A172 (cell line): ENCODE data around the gene PPP1CC. TPM values are rescaled to one million over a fixed set of nuclear protein-coding genes. Genes with fewer than 3 reads are reported as not detected.
"Not testable (repeated sequence)": the region's sequence is repeated elsewhere in the genome, so short reads cannot be mapped to it uniquely, and the experiment has no call there.

Experiments
- DNase-seq: peaks from one replicate; pipeline ENCODE4 v3.0.0-alpha.2; 2015; ENCODE audit warnings: low spot score
- total RNA-seq: library from RNA; depleted of rRNA; stranded (reverse); fragments of >200 nt; shearing (Covaris generic); gene quantifications from 2 replicates; pipeline ENCODE4 v1.2.3, GENCODE V29; 2014

PPP1CC gene
- total RNA-seq, 1 experiment from 2014 or later, result 212 TPM

- DNase-seq, result no peak
Observed at GRCh38 chr12:110725267-110725666, 17.4 kb downstream of the PPP1CC start.

DNA sequence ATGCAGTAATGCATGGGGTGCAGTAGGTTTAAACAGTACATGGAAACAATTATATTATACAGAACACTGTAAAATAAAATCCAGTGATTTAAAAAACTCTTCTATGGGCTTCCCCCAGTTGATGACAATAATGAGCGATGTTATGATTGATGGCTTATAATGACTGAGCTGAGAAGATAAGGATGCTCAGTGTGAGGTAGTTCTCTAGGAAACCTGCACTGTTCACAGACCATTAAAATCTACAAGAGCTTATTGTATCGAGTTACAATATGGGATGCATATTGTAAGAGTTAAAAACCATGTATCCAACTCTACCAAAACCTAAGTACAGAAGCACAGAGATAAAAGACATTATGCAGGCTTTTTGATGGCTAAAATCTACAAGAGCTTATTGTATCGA is 19.8 kb downstream of the PPP1CC start:
- DNase-seq, result not testable (repeated sequence)

DNA sequence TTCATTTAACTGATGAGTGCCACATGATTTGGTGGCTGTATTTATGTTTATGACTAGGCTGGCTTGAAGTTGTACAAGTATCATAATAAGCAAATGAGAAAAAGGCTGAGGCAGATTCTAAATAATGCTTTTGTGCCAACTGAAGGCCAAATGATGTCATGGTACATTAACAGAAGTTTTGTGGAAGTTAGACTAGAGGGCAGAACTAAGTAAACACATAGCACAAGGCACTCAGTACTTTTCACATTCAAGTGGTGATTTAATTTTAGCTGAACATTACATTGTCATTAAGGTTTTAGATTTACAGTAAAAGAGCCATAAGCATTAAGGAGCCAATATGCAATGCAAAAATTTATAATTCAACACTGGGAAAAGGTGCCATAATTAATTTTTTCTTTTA is 21.1 kb downstream of the PPP1CC start:
- no peak for DNase-seq

GRCh38 chr12:110720516-110720915 is 22.2 kb downstream of the PPP1CC start:
- no peak for DNase-seq

DNA sequence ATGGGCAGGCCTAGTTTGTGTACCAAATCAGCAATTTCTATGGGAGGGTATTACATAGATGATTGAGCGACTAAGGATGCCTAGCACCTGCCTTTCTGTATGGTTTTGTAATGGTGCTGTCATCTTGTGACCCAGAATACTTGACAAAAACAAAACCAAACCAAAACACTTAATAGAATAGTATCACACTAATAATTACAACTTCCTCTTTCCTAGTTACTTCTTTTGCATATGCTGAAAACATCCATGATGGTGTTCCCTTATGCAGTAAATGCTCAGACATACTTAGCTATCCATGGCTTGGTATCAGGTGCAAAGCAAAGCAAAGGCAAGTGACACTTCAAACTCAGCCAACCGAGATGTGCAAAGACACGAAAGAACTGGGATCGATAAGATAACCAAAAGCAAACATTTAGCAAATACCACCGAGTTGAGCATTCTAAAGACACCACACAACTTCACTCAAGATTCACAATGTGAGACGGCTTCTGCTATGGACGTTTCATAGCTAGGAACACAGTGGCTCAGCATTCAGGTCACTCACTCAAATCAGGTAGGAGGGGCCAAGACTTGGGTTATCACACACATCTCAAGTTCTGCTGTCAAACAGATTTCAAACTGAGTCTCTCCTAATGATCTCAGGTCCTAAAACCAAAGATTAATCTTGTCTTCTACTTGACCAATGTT is 24.3 kb downstream of the PPP1CC start:
- DNase-seq, result no peak

DNA sequence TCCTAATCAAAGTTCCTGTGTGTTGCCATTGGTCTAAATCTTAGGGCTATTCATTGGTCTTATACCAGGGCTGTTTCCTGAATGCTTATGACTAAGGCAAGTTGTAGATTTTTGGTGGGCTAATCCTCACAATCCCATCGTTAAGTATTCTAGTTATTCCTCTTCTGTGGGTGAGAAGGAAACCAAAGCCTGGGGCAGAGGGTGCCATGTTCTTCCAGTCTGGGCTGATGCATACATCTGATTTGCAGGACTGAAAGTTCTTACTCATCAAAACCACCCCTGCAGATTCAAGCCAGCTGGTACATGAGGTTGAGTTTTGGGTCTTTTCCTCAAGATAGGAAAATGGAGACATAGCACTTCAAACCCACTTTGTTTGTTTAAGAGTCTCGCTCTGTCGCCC is 25.7 kb downstream of the PPP1CC start:
- DNase-seq, result no peak

DNA sequence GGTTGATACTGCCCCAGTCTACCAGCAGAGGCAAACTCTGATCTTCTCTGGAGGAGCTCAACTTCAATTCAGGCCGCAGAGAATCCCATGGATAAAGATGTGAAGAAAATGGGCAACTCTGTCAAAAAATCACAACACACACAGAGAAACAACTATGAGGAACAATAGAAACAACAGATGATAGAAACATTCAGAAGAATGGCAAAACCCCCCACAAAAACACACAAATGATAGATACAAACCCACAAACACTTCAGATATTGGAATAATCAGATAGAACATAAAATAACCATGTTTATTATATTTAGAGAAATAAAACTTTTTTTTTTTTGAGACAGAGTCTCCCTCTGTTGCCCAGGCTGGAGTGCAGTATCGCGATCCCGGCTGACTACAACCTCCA is 33.8 kb downstream of the PPP1CC start:
- DNase-seq, result no peak

GRCh38 chr12:110705309-110705708 is 37.4 kb downstream of the PPP1CC start:
- DNase-seq, result no peak

DNA sequence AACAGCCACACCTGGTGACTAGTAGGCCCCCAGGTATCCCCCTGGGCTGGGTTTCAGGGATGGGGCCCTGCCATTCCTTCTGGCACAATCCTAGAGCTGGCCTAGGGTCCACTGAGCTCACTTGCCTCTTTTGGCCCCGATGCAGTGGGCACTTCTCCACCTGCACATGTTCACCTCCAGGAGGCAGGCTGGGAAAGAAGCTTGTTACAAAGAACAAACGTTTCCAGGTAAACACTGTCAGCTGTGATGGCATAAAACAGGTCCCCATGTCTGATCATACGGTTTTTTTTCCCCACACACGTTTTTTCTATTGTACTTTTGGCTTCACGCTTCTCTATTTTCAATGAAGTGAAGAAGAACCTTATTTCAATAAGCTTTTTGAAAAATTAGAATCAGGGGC is 37.9 kb downstream of the PPP1CC start:
- DNase-seq, result no peak

GRCh38 chr12:110704231-110704630 is 38.5 kb downstream of the PPP1CC start:
- DNase-seq, result no peak

DNA sequence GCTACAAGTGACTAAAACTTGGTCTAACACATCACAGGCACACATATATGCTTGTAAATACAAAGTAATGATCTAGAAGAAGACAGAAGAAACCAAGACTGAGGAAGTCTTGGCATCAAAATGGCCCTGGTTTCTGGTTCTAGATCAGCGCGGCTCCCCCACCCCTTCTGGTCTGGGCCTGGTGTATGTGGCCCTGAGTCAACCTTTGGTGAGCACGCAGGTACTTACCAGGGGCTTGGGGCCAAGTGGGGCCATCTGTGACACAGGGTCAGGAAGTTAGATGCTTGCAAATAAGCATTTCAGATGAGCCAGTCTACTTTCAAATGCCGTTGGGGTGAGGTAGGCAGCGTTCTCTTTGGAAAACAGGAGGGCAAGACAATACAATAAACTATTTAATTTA is 40.6 kb downstream of the PPP1CC start:
- no peak for DNase-seq

DNA sequence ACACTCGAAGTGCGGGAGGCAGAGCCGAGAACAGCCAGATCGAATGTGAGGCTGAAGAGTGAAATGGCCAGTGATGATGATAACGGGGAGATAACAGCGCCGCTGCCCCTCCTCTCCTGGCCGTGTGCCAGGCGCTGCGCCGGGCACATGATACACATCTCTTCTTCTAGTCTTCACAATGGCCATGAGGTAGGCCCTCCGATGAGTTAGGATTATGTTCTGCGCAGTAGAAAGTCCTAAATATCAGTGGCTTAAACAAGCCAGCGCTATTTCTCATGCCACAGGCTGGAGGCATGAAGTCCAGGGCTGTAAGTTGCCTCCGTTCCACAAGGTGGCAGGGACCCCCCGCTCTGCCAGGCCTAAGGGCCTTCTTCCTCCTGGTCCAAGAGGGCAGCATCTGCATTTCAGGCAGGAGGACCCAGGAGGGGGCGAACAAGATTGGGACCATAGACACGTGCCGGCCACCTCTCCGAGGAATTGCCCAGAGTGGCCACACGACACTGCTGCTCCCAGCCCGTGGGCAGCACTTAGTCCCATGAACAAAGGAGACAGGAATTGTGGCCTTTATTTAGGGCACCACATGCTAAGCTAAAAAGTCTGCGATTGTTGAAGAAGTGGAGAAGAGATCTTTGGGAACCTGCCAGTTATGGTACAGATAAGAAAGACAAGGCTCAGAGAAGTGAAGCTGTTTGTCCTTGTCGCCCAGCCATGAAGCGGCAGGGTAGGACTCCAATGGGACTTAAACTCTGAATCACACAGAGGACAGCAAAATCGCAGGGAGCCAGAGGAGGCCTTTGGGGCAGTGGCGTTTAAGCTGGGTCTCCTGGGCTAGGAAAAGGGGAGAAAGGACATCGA is 42.9 kb downstream of the PPP1CC start:
- no peak for DNase-seq

DNA sequence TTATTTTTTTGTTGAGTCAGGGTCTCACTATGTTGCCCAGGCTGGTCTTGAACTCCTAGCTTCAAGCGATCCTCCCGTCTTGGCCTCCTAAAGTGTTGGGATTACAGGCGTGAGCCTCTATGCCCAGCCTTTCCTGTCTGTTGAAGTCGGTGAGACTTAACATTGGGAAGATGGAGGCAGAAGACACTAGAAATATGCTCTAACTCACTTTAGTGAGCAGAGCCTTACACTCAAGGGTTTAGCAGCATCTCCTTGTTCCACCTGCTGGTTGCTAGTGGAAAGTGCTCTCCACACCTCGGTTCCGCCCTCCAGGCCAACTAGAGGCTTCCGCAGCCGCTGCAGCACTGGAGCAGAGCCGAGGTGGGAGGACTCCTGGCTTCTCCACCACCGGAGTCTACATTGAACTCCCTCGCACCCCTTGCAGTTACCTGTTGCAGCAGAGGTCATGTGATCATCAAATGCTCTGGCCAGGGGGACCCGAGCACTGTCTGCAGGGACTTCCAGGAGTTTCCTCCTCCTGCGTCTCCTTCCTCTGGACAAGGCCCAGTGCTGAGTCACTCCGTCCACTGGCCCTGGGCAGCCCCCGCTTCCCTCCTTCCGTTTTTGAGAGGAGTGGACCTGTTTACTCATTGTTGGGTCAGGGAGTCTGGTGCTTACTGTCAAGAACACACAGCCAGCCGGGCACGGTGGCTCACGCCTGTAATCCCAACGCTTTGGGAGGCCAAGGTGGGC is 44.4 kb downstream of the PPP1CC start:
- peak; percentile 88 for DNase-seq

- DNase-seq, result no peak
Observed at GRCh38 chr12:110697236-110697635, 45.5 kb downstream of the PPP1CC start.

DNA sequence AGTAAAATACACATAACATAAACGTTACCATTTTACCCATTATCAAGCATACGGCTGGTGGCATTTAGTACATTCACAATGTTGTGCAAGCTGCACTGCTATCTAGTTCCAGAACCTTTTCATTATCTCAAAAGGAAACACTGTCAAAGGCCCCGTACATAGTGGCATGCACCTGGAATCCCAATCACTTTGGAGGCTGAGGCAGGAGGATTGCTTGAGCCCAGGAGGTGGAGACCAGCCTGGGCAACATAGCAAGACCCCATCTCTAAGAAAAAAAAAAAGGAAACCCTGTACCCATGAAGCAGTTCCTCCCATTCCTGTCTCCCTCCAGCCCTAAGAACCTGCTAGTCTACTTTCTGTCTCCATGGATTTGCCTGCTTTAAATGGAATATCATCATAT is 46.4 kb downstream of the PPP1CC start:
- no peak for DNase-seq

GRCh38 chr12:110694330-110694901 is 48.3 kb downstream of the PPP1CC start:
- no peak for DNase-seq

- no peak for DNase-seq
Observed at GRCh38 chr12:110693731-110694130, 49.0 kb downstream of the PPP1CC start.

- DNase-seq, result no peak
Observed at GRCh38 chr12:110690127-110690430, 52.6 kb downstream of the PPP1CC start.

GRCh38 chr12:110689281-110690126 is 53.2 kb downstream of the PPP1CC start:
- DNase-seq, result no peak

DNA sequence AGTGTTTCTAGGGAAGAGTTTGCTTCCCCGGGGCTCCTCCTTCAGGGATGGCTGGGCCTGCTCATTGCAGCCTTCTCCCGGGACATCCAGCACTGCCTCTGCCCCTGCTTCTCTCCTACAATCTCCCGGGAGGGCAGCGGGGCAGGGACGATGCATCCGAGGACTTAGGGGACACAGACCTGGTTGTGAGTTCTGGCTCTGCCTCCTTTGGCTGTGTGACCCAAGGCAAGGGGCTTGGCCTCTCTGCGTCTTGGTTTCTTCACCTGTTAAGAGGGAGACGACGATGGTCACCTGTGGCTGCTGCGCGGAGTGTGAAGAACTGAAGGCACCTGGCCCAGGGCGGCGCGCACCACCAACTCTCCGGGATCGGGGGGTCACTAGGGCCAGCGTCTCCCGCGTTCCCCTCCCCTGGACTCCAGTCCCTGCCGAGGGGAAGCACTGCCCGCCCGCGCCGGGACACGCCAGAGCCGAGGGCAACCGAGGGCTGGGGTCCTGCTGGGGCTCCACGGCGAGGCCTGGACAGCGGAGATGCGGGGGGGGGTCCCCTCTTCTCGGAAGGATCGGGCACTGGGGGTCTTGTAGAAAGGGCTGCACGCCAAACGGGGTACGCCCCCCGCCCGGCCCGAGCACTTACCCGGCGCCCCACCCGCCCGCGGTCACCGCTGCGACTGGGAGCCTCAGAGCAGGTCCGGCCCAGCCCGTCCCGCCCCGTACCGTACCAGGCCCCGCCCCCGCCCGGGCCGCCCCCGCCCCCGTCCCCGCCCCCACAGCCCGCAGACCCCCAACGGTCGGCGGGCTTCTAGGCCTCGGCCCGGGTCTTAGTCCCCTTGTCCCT is 54.0 kb downstream of the PPP1CC start, which contains the start of gene HVCN1:
HVCN1 (minus strand) TSS at position 670 of the 835 bp plus-strand sequence. CDS start 5,870 bp downstream, outside the sequence.
- DNase-seq, result no peak
